ENCODE measurements around the gene NCAPH2. TPM values are rescaled to one million over a fixed set of nuclear protein-coding genes. Genes with fewer than 3 reads are reported as not detected.
A peak's percentile ranks its signal among the peaks of the same experiment; 100 is the strongest.
"Not testable (repeated sequence)": the region's sequence is repeated elsewhere in the genome, so short reads cannot be mapped to it uniquely, and the experiment has no call there.

NCAPH2 gene
- total RNA-seq, 2 donors from 2014 or later: 32.1 to 32.7 TPM

DNA sequence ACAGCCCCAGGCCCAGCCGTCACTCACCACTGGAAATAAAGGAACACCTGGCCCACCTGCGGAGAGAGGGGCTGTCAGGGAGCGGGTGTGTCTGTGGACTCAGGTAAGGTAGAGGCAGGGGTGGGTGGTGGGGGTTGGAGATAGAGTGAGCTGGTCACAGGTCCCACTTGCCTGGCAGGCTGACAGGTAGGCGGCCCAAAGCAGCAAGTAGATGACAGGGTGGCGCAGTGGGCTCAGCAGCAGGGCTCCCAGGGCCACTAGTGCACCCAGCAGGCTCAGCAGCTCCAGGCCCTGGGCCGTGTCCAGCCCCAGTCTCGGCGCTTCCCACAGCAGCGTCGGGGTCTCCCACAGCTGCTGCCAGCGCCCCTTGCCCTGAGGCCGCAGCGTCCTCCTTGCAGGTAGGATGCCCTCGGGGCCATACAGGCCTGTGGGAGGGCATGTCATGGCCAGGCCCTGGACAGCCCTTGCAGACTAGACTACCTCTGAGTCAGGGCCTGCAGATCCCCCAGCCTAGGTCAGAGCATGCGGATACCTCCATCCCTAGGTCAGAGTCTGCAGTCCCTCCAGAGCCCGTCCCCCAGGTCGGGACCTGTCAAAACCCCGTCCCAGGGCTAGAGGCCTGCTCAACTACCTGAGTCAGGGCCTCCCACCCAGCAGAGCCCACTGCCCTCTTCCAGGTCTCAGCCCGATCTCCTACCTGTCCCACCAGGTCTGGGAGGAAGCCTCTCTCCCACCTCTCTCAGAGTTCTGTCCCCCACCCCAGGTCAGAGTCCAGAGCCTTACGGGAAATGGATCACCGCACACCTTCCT lies 1.2 kb upstream of the NCAPH2 start:
- DNase-seq (ENCODE audit: low spot score): no peak
- intact Hi-C loops (cut with DNase I): loop anchor here in 1 of 2 donors (10.0 kb wide), 1 partner anchor 252 kb away; the partner anchor contains the start of gene HDAC10

GRCh38 chr22:50507421-50507990 lies 518 bp upstream of the NCAPH2 start, which contains the start of gene LMF2:
Gene LMF2 (minus strand): TSS chr22:50507702. CDS start chr22:50507675, 27 bp downstream.
- DNase-seq (ENCODE audit: low spot score): peak; percentile 97
- intact Hi-C loops (cut with DNase I): loop anchor here in 1 of 2 donors (10.0 kb wide), 1 partner anchor 253 kb away; the partner anchor contains the start of gene HDAC10

- intact Hi-C loops (cut with DNase I): loop anchor here in 1 of 2 donors (10.0 kb wide), 1 partner anchor 254 kb away; the partner anchor contains the start of gene HDAC10
- no peak for DNase-seq (ENCODE audit: low spot score)
Measured at GRCh38 chr22:50508897-50509296, 873 bp downstream of the NCAPH2 start.

DNA sequence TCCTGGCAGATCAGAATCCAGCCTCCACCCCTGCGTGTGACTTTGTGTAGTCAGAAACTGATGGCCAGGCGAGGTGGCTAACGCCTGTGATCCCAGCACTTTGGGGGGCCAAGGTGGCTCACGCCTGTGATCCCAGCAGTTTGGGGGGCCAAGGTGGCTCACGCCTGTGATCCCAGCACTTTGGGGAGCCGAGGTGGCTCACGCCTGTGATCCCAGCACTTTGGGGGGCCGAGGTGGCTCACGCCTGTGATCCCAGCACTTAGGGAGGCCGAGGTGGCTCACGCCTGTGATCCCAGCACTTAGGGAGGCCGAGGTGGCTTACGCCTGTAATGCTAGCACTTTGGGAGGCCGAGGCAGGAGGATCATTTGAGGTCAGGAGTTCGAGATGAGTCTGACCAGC lies 5.2 kb downstream of the NCAPH2 start:
- no peak for DNase-seq (ENCODE audit: low spot score)
- intact Hi-C loops (cut with DNase I): no loop called here

- no peak for DNase-seq (ENCODE audit: low spot score)
- intact Hi-C loops (cut with DNase I): no loop called here
Measured at GRCh38 chr22:50516068-50516467, 8.0 kb downstream of the NCAPH2 start.

DNA sequence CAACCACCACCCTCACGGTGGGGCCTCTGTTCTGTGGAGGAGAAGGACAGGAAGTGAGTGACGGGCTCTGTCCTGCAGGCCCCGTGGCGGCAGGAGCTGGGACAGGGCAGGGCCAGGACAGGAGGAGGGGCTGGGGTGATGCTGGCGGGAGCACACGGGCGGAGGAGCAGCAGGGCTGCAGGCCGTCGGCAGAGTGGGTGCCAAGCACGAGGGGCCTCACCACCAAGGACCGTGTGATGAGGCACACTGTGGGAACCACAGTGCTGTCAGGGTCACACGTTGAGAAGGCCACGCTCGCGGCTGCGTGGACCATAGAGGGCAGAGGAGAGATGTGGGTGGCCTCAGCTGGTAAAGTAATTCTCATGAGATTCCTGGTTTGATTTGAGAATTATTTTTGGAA lies 8.9 kb downstream of the NCAPH2 start:
- no peak for DNase-seq (ENCODE audit: low spot score)
- intact Hi-C loops (cut with DNase I): no loop called here

DNA sequence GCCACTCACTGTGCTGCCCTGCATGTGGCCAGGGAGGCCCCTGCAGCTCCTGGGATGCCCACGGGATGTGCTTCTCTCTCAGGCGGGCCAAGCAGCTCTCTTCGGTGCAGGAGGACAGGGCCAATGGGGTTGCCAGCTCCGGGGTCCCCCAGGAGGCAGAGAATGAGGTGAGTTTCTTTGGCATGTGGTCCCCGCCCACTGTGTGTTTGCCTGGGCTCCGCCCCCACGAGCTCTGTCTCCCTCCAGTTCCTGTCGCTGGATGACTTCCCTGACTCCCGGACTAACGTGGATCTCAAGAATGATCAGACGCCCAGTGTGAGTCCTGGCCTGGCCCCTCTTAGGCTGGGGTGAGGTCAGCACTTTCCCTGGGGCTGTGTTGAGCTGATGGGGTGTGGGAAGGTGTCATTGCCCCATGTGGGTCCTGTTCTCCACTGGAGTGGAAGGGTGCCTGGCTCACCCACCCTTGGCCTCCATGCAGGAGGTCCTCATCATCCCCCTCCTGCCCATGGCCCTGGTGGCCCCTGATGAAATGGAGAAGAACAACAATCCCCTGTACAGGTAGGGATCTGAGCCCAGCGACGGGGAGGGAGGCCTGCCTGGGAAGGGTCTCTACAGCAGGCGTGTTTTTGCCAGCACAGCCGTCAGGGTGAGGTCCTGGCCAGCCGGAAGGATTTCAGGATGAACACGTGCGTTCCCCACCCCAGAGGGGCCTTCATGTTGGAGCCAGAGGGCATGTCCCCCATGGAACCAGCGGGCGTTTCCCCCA lies 9.7 kb downstream of the NCAPH2 start:
- intact Hi-C loops (cut with DNase I): no loop called here
- DNase-seq (ENCODE audit: low spot score): no peak

DNA sequence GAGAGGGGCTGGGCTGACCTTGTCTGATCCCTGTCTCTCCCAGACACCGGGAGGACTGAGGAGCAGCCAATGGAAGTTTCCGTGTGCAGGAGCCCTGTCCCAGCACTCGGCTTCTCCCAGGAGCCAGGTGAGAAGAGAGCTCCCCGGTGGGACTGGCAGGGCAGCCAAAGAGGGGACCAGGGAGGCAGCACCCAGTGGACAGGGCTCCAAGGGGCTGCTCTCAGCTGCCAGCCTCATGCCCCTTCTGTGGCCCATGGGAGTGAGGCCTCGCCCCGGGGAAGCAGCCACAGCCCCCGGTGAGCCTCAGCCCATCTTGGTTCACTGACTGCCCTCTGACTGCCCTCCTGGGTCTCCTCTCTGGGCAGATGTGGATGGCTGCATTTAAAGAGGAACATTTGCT lies 10.6 kb downstream of the NCAPH2 start:
- no peak for DNase-seq (ENCODE audit: low spot score)
- intact Hi-C loops (cut with DNase I): no loop called here

DNA sequence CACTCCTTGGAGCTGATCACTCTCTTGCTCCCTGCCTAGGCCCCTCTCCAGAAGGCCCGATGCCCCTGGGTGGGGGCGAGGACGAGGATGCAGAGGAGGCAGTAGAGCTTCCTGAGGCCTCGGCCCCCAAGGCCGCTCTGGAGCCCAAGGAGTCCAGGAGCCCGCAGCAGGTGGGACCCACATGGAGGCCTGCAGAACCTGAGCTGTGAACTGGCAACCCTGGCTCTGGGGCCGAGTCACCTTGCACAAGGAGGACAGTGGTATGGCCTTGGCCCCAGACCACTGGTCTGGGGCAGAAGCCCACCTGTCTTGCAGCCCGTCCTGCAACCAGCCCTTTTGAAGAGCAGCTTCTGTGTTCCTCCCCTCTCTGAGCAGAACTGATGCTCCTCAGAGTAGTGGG lies 11.1 kb downstream of the NCAPH2 start:
- intact Hi-C loops (cut with DNase I): no loop called here

DNA sequence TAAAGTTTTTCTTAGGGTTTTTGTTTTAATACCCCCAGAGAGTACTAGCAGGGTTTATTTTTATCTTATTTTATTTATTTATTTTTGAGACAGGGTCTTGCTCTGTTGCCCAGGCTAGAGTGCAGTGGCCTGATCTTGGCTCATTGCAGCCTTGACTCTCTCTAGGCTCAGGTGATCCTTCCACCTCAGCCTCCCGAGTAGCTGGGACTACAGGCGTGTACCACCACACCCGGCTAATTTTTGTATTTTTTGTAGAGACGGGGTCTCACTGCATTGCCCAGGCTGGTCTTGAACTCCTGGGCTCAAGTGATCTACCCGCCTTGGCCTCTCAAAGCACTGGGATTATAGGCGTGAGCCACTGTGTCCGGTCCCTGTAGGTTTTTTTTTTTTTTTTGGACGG lies 12.2 kb downstream of the NCAPH2 start:
- DNase-seq (ENCODE audit: low spot score); intact Hi-C loops (cut with DNase I): not testable (repeated sequence)

More for the DNA sequence above, 11.1 kb downstream of the NCAPH2 start:
- no peak for DNase-seq (ENCODE audit: low spot score)

GRCh38 chr22:50520826-50521453 lies 12.9 kb downstream of the NCAPH2 start:
- DNase-seq (ENCODE audit: low spot score): no peak
- intact Hi-C loops (cut with DNase I): no loop called here

- intact Hi-C loops (cut with DNase I): no loop called here
- no peak for DNase-seq (ENCODE audit: low spot score)
Measured at GRCh38 chr22:50521710-50522109, 13.7 kb downstream of the NCAPH2 start.

- DNase-seq (ENCODE audit: low spot score): no peak
- intact Hi-C loops (cut with DNase I): no loop called here
Measured at GRCh38 chr22:50522208-50522805, 14.3 kb downstream of the NCAPH2 start.

DNA sequence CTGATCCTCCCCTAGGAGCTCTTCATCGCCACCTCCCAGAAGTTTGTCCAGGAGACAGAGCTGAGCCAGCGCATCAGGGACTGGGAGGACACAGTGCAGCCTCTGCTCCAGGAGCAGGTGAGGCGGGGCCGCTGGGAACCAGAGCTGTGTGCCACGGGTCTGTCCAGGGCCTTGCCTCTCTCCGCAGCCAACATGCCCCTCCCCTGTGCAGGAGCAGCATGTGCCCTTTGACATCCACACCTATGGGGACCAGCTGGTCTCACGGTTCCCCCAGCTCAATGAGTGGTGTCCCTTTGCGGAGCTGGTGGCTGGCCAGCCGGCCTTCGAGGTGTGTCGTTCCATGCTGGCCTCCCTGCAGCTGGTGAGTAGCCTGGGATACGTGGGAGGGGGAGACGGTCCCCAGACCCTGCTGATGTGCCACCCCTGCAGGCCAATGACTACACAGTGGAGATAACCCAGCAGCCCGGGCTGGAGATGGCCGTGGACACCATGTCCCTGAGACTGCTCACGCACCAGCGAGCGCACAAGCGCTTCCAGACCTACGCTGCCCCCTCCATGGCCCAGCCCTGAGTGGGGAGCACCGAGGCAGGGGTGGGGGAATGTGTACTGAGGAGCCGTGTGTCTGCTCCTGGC lies 14.9 kb downstream of the NCAPH2 start:
- no peak for DNase-seq (ENCODE audit: low spot score)
- intact Hi-C loops (cut with DNase I): no loop called here

- intact Hi-C loops (cut with DNase I): no loop called here
- DNase-seq (ENCODE audit: low spot score): no peak
Measured at GRCh38 chr22:50523458-50523805, 15.4 kb downstream of the NCAPH2 start.

- DNase-seq (ENCODE audit: low spot score): no peak
Measured at GRCh38 chr22:50523806-50524675, 16.0 kb downstream of the NCAPH2 start.

GRCh38 chr22:50524676-50525103 lies 16.7 kb downstream of the NCAPH2 start:
- intact Hi-C loops (cut with DNase I): no loop called here
- no peak for DNase-seq (ENCODE audit: low spot score)

More at GRCh38 chr22:50523806-50524675, 16.0 kb downstream of the NCAPH2 start:
- intact Hi-C loops (cut with DNase I): no loop called here
